Measurements from ENCODE around the gene CMIP. TPM values are rescaled to one million over a fixed set of nuclear protein-coding genes. Genes with fewer than 3 reads are reported as not detected.

Gene CMIP
- total and polyA plus RNA-seq, 10 of the 15 experiments (the other 5 are each of a cell fraction or from before 2014, with no cell fraction given), result 1.2 to 43.2 (median 4.4) TPM

GRCh38 chr16:81410643-81411293 lies 33.8 kb upstream of the CMIP start (continued):
- TF ChIP-seq, protein P1, sequence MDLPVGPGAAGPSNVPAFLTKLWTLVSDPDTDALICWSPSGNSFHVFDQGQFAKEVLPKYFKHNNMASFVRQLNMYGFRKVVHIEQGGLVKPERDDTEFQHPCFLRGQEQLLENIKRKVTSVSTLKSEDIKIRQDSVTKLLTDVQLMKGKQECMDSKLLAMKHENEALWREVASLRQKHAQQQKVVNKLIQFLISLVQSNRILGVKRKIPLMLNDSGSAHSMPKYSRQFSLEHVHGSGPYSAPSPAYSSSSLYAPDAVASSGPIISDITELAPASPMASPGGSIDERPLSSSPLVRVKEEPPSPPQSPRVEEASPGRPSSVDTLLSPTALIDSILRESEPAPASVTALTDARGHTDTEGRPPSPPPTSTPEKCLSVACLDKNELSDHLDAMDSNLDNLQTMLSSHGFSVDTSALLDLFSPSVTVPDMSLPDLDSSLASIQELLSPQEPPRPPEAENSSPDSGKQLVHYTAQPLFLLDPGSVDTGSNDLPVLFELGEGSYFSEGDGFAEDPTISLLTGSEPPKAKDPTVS (IDR thresholded peaks at IDR 0.05; ENCODE audit: low read depth, low read length), result no peak
- no peak for TF ChIP-seq TCF7 (IDR thresholded peaks at IDR 0.05; ENCODE audit: borderline replicate concordance)
- TF ChIP-seq ZBTB40 (IDR thresholded peaks at IDR 0.05; ENCODE audit: borderline replicate concordance), result no peak
- no peak for TF ChIP-seq GABPA (IDR thresholded peaks at IDR 0.05; ENCODE audit: low read depth)
- no peak for TF ChIP-seq SIX5 (IDR thresholded peaks at IDR 0.05; ENCODE audit: low read depth, low read length, severe bottlenecking)
- no peak for TF ChIP-seq ZNF207 (IDR thresholded peaks at IDR 0.05; ENCODE audit: borderline replicate concordance)
- no peak for TF ChIP-seq MEF2A (IDR thresholded peaks at IDR 0.05; ENCODE audit: insufficient read depth, low read depth, low read length)
- TF ChIP-seq CBFB (IDR thresholded peaks at IDR 0.05; ENCODE audit: low read depth), result no peak
- no peak for TF ChIP-seq EP300 (IDR thresholded peaks at IDR 0.05; ENCODE audit: borderline replicate concordance in 1 of 2, control insufficient read depth in 1 of 2, low read depth in 2 of 2, low read length in 2 of 2)
- TF ChIP-seq IRF3 (IDR thresholded peaks at IDR 0.05), result no peak
- TF ChIP-seq POLR2A (IDR thresholded peaks at IDR 0.05; ENCODE audit: low read depth, low read length), result no peak
- no peak for TF ChIP-seq CBX3 (IDR thresholded peaks at IDR 0.05; ENCODE audit: borderline replicate concordance, low read depth)
- TF ChIP-seq E2F4 (IDR thresholded peaks at IDR 0.05; ENCODE audit: low read depth, low read length), result no peak

All from GM12878 (cell line).